SK-N-SH treated with all-trans-retinoic acid at 6 μM for 48 hours (cell line): ENCODE results near the gene SARS2.

Experiments used
- ATAC-seq: fragments of 200-7000 bp; cut with Tn5 transposase; 3 replicates; pipeline ENCODE4 v1.9.1; 2020; ENCODE audit warnings: mild to moderate bottlenecking, moderate library complexity
- ARNTL ChIP-seq: fragments of 450-650 bp; formaldehyde crosslinking; IDR thresholded peaks from 2 replicates; pipeline ENCODE4 v1.5.0; 2020; ENCODE audit warnings: low read depth, mild to moderate bottlenecking, moderate library complexity, borderline replicate concordance
- CSRNP3 ChIP-seq: fragments of 250-450 bp; sonication (Bioruptor Pico); IDR thresholded peaks from 2 replicates; pipeline ENCODE4 v1.5.1; 2021; ENCODE audit warnings: mild to moderate bottlenecking, moderate library complexity
- POU6F1 ChIP-seq: fragments of 250-450 bp; sonication (Bioruptor Pico); IDR thresholded peaks from 2 replicates; pipeline ENCODE4 v1.8.0; 2021; ENCODE audit warnings: low read depth, mild to moderate bottlenecking, moderate library complexity, borderline replicate concordance

The SARS2 gene

GRCh38 chr19:38867171-38867780, 63.3 kb downstream of the SARS2 start:
- TF ChIP-seq POU6F1 (CRISPR knock-in tag) (no peak), ARNTL (CRISPR knock-in tag) (no peak), CSRNP3 (CRISPR knock-in tag) (no peak)
- ATAC-seq: no peak
